Measurements from ENCODE around the gene CDC42BPG.

Gene CDC42BPG

DNA sequence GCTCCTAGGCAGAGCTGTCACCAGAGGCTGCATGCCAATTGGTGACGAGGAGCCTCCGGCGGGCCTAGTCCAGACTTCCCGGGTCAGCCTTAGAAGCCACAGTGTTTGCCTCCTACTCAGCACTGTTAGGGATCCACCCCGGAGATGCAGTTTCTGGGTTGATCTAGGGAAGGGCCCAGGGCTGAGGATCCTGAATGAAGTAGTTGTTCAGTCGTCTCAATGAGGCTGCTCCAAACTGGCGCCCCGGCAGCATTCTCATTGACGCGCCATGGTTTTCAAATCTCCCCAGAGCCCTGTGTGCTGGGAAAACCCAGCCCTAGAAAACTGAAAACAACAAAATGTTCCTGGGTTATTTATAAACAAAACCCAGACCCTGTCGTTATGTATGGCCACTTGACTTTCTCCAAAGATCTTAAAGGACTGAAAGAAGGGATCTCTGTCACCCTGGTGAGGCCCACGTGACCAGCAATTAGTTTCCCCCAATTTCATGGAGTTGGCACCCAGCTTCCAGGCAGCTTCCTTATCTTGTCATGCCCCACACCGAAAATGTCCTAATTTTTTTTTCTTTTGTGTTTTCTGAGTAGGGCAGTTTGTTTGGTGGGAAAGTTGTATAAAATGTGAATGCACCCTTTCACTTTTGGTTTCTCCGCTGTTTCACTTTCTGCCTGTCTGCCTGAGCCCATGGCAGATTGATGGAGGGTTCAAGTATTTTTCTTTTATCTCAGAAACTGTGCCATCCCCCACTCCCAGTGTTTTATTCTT is 36.0 kb upstream of the CDC42BPG start:
- no peak for TF ChIP-seq Cebpa-rat (IDR thresholded peaks at IDR 0.05)
- Histone ChIP-seq H3K9ac (peak overlapping the region; percentile 90), H3K36me3 (0 out of 2 replicates have a peak, but pooled peaks cover 2% of the 10 kb centered on the region), H4K20me1 (peaks cover 28% of the 10 kb centered on the region), H3K4me3 (peak overlapping the region; percentile 95), H3K9me3 (no peaks in the 10 kb centered on the region), H3K27me3 (no peaks in the 10 kb centered on the region), H3K27ac (peak overlapping the region; percentile 95), H3K4me2 (peak overlapping the region; percentile 96), H3K4me1 (peaks cover 82% of the 10 kb centered on the region)

DNA sequence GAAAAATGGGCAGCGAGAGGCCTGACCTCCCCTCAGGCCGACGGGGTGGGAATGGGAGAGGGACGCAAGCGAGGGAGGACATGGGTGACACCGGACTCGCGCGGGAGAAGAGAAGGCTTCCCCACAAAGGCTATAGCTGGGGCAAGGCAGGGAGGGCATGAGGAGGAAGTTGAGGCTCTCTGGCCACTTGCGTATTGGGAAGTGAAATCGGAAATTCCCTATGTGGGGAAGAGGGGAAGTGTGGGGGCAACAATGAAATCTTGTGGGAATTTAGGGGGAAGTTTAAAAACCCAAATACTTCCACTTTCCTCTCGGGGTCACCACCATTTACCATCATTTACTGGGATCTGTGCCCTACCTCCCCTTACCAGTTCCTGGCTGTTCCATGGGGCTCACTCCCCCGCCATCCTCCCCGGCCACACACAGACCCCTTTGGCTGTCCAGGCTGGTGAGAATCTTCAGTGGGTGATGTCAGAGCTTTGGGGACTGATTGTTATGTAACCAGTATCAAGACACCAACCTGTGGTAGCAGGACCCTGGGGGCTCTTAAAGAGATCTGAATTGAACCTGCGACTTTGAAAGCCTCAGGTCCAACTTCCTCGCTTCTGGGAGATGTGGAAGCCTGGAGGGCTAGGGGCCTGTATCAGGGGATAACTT is 34.9 kb upstream of the CDC42BPG start:
- peak overlapping the region; percentile 96 for H3K4me2 ChIP-seq
- H3K27me3 ChIP-seq = no peaks in the 10 kb centered on the region
- H3K4me1 ChIP-seq = peaks cover 82% of the 10 kb centered on the region
- H3K4me3 ChIP-seq = peak overlapping the region; percentile 95
- H3K9me3 ChIP-seq = no peaks in the 10 kb centered on the region
- TF ChIP-seq Cebpa-rat (IDR thresholded peaks at IDR 0.05) = no peak
- peaks cover 38% of the 10 kb centered on the region for H4K20me1 ChIP-seq
- 0 out of 2 replicates have a peak, but pooled peaks cover 10% of the 10 kb centered on the region for H3K36me3 ChIP-seq
- H3K9ac ChIP-seq = peak overlapping the region; percentile 90
- H3K27ac ChIP-seq = peak overlapping the region; percentile 95

DNA sequence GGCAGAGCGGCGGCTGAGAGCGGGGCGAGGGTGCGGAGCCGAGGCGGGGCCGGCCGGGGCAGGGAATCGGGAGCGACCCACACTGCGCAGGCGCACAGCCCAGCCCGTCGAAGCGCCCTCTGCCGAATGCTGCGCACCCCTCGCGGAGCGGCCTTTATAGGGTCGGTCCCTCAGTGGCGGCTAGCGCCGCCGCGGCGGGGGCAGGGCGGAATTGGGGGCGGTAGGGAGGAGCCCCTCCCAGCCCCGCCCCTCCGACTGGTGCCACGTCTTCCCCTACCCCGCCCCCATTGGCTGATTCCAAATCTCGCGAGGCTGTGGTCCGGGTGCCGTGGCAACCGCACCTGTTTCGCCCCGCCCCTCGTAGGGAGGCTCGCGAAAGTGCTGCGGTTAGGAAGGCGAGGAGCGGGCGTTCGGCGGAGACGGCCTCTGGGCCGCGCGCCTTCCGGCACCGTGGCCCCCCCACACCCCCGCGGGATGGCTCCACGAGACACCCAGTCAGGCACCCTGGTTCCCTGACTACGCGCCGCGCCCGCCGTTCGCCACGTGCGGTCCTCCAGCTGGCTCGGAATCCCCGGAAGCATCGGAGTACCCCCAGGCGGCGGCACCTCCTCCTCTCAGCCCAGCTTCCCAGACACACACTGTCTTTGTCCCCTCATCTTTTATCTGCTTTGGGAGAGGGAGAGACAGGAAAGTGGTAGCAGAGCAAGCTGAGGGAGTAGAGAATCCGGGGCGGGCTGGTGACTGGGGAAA is 34.2 kb upstream of the CDC42BPG start, which contains the start of gene EHD1:
Gene EHD1, minus strand, starts transcription at position 128 of the 750 bp plus-strand sequence. CDS start 157 bp downstream, outside the sequence.
- H3K27ac ChIP-seq = peak within 1 kb of the TSS; percentile 95
- peaks cover 82% of the 10 kb centered on the region for H3K4me1 ChIP-seq
- peaks cover 44% of the 10 kb centered on the region for H4K20me1 ChIP-seq
- peaks cover 10% of the 10 kb centered on the region; the same call in 1 of the 2 replicates for H3K36me3 ChIP-seq
- no peaks in the 10 kb centered on the region for H3K9me3 ChIP-seq
- H3K4me2 ChIP-seq = peak within 1 kb of the TSS; percentile 99
- no peak for TF ChIP-seq Cebpa-rat (IDR thresholded peaks at IDR 0.05)
- peak within 1 kb of the TSS; percentile 95 for H3K4me3 ChIP-seq
- H3K9ac ChIP-seq = peak within 1 kb of the TSS; percentile 90
- H3K27me3 ChIP-seq = no peaks in the 10 kb centered on the region

DNA sequence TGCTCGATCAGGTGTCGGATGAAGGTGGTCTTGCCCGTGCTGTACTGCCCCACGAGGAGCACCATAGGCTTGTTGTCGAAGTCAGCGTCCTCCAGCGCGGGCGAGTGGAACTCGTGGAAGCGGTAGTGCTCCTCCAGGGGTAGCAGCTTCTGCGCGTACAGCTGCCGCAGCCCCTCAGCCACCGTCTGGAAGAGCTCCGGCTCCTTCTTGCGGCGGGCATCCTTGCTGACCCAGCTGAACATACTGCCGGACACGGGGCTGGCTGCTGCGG is 33.7 kb upstream of the CDC42BPG start:
- Histone ChIP-seq H4K20me1 (peaks cover 49% of the 10 kb centered on the region), H3K4me2 (peak overlapping the region; percentile 99), H3K27ac (peak overlapping the region; percentile 85), H3K9ac (peak overlapping the region; percentile 90), H3K4me1 (peaks cover 82% of the 10 kb centered on the region), H3K4me3 (peak overlapping the region; percentile 95), H3K9me3 (no peaks in the 10 kb centered on the region), H3K36me3 (peaks cover 15% of the 10 kb centered on the region), H3K27me3 (no peaks in the 10 kb centered on the region)
- TF ChIP-seq Cebpa-rat (IDR thresholded peaks at IDR 0.05) = no peak

DNA sequence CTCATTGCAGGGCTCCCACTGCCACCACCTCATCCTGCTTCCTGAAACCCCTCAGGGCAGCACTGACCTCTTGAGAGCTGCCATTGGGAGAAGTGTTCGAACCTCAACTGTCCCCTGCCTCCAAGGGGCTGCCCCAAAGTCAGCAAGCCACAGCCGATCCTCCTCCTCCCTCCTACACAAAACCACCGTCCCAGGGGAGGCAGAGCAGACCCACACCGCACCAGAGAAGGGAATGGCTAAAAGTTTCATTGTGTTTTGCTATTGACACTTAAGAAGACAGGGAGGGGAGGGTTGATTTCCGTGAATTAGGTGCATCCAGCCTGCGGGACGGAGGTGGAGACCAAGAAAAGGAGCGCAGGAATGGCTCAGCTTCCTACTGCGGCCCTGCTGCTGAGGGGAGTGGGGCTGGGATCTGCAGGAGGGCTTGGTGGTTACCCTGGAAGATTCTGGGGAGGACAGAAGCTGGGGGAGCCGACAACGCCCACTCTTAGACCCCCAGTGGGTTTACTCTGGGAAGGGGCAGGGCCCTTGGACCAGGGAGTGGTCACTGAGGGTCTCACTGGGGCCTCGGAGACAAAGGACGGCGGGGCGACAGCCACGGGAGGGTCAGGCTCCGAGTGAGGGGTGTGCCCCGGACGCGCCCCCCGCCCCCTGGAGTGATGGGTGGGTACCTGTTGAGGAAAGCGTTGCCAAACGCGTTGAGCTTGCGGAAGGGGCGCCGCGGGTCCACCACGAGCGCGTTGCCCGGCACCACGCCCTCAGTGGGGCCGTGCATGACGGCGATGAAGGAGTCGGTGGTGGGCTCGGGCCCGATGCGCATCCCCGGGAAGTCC is 33.2 kb upstream of the CDC42BPG start:
- Histone ChIP-seq H3K4me1 (peaks cover 82% of the 10 kb centered on the region), H4K20me1 (peaks cover 54% of the 10 kb centered on the region), H3K4me3 (peak overlapping the region; percentile 95), H3K27ac (peak overlapping the region; percentile 85), H3K27me3 (no peaks in the 10 kb centered on the region), H3K36me3 (peaks cover 21% of the 10 kb centered on the region), H3K9me3 (no peaks in the 10 kb centered on the region), H3K4me2 (peak overlapping the region; percentile 99), H3K9ac (peak overlapping the region; percentile 90)
- no peak for TF ChIP-seq Cebpa-rat (IDR thresholded peaks at IDR 0.05)

DNA sequence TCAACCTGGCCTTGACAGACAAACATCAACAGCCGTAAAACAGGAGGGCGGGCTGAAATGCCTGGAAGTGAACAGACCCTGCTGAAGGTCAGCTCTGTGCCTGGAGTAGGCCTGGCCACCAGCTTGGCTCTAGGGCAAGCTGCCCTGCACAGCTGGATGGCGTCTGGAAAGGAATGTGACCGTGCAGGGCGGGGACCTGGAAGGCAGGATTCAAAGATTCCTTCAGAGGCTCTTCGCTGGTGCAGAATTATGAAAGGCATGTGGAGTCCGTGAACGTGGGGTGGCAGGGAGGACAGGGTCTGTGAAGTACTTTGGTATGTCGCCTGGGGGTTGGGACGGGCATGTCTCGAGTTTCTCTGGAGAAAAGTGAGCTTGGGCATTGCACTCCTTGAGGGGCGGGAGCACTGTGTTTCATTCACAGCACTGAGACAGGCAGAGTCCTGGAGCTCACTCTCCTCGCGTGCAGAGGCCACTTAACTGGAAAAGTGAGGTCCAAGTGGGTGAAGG is 32.4 kb upstream of the CDC42BPG start:
- Histone ChIP-seq H3K27ac (peak overlapping the region; percentile 85), H3K9ac (peak overlapping the region; percentile 90), H3K4me2 (peak overlapping the region; percentile 99), H3K36me3 (peaks cover 28% of the 10 kb centered on the region), H3K27me3 (no peaks in the 10 kb centered on the region), H3K4me1 (peaks cover 82% of the 10 kb centered on the region), H3K4me3 (peak overlapping the region; percentile 95), H4K20me1 (peaks cover 61% of the 10 kb centered on the region), H3K9me3 (no peaks in the 10 kb centered on the region)
- no peak for TF ChIP-seq Cebpa-rat (IDR thresholded peaks at IDR 0.05)

DNA sequence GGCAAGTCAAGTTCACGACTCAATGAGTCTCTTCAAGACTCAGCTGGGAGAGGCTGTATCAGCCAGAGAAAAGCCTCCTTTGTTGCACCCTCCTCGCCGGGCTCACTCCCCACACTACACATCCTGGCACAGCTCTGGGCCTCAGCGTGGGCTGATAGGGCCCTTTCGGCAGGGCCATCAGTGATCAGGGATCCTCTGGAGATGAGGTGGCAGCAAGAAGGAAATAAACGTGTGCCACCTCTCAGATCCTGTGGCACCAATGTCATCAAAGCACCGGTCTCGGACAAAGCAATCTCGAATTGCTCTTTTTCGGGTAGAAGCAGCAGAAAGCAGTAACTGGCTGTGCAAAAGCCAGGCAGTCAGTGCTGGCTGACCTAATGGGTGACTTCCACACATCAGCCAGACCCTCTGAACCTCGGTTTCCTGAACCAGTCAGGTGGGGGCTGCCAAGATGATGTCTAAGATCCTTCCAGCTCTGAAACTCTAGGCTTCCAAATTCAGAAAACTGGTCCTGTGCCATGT is 31.8 kb upstream of the CDC42BPG start:
- Histone ChIP-seq H3K4me2 (peak overlapping the region; percentile 99), H3K9me3 (no peaks in the 10 kb centered on the region), H3K4me1 (peaks cover 82% of the 10 kb centered on the region), H3K4me3 (peak overlapping the region; percentile 95), H4K20me1 (peaks cover 67% of the 10 kb centered on the region), H3K27me3 (no peaks in the 10 kb centered on the region), H3K9ac (peak overlapping the region; percentile 90), H3K36me3 (peaks cover 34% of the 10 kb centered on the region), H3K27ac (peak overlapping the region; percentile 85)
- no peak for TF ChIP-seq Cebpa-rat (IDR thresholded peaks at IDR 0.05)

DNA sequence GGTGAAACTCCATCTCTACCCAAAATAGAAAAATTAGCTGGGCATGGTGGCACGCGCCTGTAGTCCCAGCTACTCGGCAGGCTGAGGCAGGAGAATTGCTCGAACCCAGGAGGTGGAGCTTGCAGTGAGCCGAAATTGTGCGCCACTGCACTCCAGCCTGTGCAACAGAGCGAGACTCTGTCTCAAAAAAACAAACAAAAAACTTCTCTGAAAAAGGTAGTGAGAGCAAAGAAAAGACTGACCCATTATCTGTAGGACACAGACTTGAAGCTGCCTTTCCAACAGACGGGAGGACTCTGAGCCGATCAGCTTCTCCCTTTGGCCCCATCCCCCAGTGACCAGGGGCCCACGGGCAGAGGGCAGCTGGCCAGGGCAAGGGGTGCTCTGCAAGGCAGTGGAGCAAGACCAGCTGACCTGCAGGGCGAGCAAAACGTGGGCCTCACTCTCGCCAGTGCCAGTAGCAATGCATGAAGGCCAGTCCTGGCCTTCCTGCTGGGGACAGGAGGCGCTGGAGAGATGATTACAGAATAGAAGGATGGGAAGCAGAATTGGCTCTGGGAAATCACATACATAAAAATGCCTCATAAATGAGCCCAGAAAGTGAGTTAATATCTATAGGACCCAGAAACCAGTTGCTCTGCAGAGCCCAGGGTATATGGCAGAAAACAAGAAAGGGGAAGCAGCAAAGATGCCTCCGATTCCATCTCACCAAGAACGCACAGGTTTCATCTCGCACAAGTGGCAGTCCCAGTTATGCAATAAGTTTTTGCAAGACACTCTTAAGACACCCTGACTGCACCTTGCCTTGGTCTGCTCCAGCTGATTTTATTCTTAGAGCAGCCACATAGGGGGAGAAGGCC is 31.1 kb upstream of the CDC42BPG start:
- H3K27ac ChIP-seq = peak overlapping the region; percentile 85
- H3K9ac ChIP-seq = peak overlapping the region; percentile 90
- H3K4me1 ChIP-seq = peaks cover 82% of the 10 kb centered on the region

More for the DNA sequence above, 31.1 kb upstream of the CDC42BPG start:
- Histone ChIP-seq H3K4me3 (peak overlapping the region; percentile 95), H3K36me3 (peaks cover 41% of the 10 kb centered on the region), H4K20me1 (peaks cover 74% of the 10 kb centered on the region), H3K9me3 (no peaks in the 10 kb centered on the region), H3K4me2 (peak overlapping the region; percentile 99), H3K27me3 (no peaks in the 10 kb centered on the region)
- TF ChIP-seq Cebpa-rat (IDR thresholded peaks at IDR 0.05) = peak; percentile 56
